ENCODE results near the gene SKI.

SKI gene

DNA sequence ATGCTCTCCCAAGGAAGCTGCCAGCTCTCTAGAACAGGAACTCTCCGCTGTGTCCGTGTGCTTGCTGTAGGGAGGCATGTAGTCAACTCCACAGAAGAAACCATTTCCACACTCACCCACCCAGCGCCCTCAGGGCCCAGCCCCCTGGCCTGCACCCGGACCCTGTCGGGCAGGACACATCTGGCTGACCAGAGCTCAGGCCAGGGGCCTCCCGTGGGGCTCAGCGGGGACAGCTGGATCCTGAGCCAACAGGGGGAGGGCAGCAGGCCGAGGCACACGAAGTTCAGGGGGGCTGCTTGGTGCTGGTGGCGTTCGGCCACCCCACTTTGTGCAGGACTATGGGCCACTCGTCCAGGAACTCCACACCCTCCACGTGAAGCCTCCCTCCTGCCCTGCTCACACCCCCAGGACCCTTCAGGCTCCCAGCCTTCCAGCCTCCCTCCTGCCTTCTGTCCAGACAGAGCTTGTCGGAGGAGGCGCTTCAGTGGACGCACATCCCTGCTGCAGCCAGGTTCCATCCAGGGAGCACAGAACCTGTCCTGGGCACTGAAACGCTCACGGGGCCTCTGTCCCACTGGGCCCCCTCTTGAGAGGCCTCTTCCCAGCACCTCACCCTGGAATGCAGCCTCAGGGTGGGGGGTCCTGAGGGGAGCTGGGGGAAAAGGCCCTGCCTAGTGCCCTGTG is 18.6 kb upstream of the SKI start:
- TF ChIP-seq GATA2 (IDR thresholded peaks at IDR 0.05; ENCODE audit: low read depth, low read length) (no peak), GATA3 (IDR thresholded peaks at IDR 0.05; ENCODE audit: low read depth, low read length) (no peak)

DNA sequence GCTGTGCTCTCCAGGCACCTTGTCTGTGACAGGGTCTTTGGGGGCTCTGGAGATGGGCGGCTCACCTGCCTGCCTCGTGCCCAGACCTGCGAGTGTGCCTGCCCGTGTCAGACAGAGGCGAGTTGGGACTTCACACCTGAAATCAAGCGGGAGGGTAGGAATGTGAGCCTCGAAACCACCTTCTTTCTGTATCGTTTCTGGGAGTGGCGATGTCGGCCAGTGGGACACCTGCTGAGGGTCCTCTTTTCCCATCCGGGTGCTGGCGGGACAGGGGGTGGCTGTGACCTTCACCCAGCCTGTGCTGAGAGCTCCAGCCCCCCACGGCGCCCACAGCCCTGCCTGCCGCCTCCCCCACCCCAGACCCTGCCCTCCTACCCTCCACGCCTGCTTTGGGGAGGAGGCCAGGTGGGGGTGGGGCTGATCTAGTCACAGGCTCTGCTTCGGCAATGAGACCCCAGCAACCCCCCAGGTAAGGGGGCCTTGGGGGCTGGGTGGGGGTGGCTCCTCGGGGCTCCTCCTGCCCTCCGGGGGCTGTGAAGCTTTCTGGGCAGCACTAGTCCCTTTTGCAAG is 17.9 kb upstream of the SKI start:
- TF ChIP-seq GATA2 (IDR thresholded peaks at IDR 0.05; ENCODE audit: low read depth, low read length) = no peak
- TF ChIP-seq GATA3 (IDR thresholded peaks at IDR 0.05; ENCODE audit: low read depth, low read length) = no peak

DNA sequence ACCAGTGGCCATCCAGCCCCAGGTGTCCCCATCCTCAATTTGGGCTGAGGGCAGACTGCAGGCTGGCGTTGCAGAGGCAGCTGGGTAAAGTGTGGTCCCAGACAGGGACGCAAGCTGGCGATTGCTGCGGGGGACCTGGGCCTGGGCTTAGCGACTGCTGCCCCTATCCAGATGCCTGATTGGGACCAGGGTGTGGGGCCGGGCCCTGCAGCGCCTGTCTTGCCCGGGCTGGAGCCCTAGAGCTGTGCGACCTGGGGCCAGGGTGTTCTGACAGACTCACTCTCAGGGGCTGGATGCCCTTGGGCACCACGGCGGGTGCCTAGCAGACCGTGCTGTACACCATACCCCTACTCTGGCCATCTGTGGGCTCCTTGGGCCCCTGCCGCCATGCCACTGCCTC is 17.3 kb upstream of the SKI start:
- no peak for TF ChIP-seq GATA3 (IDR thresholded peaks at IDR 0.05; ENCODE audit: low read depth, low read length)
- no peak for TF ChIP-seq GATA2 (IDR thresholded peaks at IDR 0.05; ENCODE audit: low read depth, low read length)

DNA sequence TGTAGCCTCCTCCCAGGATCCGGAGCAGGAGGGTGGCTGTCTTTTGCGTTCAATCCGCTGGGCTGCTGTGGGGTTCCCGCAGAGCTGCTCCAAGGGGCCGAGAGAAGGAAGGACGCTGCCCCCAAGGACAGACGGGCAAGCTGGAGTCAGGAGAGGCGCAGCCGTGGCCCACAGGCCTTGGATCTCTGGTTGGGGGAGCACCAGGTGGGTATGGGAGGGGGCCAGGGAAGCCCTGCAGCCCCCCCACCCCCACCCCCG is 15.9 kb upstream of the SKI start:
- TF ChIP-seq GATA3 (IDR thresholded peaks at IDR 0.05; ENCODE audit: low read depth, low read length) (no peak), GATA2 (IDR thresholded peaks at IDR 0.05; ENCODE audit: low read depth, low read length) (no peak)

DNA sequence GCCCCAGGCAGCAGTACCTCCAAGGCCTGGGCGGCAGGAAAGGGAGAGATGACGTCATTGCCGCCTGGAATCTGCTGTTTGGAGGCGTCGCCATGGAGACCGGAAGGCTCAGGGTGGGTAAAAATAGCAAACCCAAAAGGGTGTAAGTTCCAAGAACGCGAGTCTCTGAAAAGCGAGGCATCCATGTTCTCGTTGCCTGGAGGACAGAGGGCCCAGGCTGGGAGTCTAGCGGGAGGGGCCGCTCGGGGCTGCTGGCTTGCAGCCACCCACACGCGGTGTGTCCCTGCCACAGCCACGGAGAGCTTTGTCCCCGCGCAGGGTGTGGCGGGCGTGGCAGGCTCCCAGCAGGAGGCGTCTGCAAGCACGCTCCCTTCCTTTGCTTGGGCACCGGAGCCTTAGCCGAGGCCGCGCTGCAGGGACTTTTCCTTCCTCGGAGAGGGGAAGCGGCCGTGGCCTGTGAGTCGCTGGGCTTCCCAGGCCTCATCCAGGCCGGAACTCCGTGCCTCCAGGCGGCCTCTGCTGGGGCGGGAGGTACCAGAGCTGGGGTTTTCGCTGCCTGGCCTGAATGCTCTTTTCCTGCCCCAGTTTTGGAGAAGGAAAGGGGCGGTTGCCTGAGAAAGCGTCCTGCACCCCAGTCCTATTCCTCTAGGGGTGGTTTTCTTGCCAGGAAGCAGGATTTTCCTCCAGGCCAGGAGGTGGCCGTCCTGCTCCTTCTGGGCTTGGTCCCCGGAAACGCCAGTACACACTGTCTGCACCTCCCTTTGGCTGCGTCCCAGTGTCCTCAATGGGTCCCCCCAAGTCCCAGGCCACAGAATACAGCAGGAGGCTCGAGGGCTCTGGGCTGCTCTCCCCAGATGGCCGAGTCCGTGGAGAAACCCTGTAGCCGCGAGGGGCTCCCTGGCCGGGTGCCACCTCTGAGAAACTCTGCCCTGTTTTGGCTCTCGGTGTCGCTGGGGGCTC is 15.3 kb upstream of the SKI start:
- TF ChIP-seq GATA2 (IDR thresholded peaks at IDR 0.05; ENCODE audit: low read depth, low read length) = no peak
- TF ChIP-seq GATA3 (IDR thresholded peaks at IDR 0.05; ENCODE audit: low read depth, low read length) = no peak

DNA sequence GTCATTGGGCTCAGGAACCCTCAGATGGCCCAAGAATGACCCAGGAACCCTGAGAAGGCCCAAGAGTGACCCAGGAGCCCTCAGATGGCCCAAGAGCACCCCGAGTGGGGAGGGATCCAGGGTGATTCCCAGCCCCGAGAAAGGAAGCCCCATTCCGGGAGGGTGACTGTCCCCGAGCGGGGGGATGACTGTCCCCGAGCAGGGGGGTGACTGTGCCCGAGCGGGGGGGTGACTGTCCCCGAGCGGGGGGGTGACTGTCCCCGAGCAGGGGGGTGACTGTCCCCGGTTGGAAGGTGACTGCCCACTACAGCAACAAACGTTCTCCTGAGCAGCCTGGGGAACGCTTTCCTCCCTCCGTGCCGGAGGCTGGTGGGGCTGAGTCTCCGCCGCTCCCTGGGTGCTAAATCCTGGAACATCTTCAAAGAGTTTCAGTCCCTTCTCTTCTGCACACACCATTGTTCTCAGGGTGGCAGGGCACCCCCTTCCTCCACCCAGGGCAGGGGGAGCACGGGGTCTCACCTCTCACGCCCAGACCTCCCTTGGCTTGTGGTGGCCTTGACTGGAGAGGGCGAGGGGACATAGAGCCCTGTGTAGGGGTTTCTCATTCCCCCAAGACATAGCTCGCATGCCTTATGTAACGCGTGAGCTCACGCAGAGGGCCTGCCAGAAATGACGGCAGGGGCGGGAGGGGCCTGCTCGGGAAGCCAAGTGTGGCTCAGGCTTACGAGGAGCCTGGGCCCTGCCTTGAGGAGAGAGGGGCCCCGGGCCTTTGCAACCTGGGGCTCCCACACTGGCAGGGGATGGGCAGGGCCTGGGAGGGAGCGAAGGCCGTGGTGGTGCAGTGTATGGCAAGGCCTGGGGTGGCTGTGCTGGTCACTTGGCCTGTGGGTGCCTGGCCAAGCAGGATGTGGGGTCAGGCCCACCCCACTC is 14.3 kb upstream of the SKI start:
- TF ChIP-seq GATA2 (IDR thresholded peaks at IDR 0.05; ENCODE audit: low read depth, low read length) = no peak
- TF ChIP-seq GATA3 (IDR thresholded peaks at IDR 0.05; ENCODE audit: low read depth, low read length) = no peak

DNA sequence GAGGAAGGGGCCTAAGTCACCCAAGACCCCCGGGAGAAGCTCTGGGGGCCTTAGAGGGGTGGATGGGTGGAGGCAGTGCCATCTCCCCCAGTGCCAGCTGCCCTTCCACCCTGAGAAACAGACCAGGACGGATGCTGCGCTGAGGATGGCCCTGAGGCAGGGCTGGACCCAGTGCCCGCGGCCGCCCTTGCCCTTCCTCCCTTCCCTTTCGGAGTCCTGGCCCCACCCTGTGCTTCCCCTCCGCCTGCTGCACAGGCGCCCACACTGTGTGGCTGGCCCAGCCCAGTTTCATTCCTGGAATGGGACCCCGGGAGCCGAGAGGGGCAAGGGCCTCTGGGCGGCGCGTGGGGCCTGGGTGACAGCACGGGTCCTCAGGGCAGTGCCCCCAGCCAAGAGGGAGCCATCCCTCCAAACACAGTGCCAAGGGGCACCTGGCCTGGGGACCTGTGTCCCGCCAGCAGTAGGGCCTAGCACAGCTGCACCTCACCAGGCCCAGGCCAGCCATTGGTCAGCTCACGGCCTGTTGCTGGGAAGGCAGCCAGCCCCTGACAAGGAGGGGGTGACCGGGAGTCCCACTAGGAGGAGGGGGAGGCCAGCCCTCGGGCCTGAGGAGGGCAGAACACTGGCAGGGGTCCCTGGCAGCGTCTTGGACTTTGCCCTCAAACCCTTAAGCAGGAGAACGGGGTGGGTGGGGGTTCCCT is 13.4 kb upstream of the SKI start:
- TF ChIP-seq GATA3 (IDR thresholded peaks at IDR 0.05; ENCODE audit: low read depth, low read length) (no peak), GATA2 (IDR thresholded peaks at IDR 0.05; ENCODE audit: low read depth, low read length) (no peak)

DNA sequence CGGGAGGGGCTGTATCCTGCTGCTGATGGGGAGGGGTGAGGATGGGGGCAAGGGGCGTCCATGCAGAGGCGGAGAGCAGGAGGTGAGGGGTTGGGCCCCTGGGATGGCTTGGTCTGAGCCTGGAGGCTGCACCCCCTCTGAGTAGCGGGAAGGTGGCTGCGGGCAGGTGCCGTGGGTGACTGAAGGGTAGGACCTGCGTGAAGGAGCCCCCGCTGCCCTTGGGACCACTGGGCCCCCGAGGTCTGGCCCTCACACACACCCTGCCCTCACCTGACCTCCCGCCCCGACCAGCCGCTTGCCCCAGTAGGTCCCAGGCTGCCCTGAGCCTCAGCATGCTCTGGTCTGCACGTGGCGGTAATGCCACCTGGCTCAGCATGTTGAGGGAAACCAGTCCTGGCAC is 12.8 kb upstream of the SKI start:
- TF ChIP-seq GATA2 (IDR thresholded peaks at IDR 0.05; ENCODE audit: low read depth, low read length) (no peak), GATA3 (IDR thresholded peaks at IDR 0.05; ENCODE audit: low read depth, low read length) (no peak)

DNA sequence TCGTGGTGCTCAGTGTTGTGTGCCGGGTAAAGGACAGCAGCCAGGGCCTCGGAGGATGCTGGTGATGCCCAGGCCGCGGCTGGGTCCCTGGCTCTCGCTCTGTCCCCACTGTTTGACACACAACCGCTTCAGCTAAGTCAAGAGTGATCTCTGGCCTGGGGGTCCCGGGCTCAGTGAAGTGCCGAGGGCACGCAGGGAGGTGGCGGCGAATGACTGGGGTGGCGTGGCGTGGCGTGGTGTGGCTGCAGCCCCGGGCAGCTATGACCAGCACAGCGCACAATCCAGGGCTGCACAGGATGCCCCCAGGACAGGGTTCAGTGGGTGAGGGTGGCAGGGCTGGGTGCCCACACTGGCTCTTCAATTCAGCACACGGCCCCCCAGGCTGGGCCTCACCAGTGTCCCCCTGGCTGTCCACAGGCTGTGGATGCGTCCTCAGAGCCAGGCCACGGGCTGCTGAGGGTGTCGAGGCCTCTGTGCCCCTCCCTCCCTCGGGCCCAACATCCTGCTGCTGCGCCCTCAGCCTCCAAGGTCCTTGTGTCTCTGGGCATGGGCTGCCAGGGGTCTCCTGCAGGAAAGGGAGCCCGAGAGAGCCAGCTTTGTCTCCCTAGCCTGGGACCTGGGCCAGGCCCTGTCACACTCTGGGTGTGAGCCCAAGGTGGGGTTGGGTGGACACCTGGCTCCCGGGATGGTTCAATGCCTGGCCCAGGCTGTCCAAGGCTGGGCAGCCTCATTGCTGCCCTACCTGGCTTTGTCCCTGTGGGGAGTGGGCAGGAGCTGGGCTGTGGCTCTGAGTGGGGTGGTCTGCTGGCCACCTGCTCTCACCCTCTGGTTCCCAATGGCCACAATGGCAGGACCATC is 12.0 kb upstream of the SKI start:
- TF ChIP-seq GATA3 (IDR thresholded peaks at IDR 0.05; ENCODE audit: low read depth, low read length) (no peak), GATA2 (IDR thresholded peaks at IDR 0.05; ENCODE audit: low read depth, low read length) (no peak)

DNA sequence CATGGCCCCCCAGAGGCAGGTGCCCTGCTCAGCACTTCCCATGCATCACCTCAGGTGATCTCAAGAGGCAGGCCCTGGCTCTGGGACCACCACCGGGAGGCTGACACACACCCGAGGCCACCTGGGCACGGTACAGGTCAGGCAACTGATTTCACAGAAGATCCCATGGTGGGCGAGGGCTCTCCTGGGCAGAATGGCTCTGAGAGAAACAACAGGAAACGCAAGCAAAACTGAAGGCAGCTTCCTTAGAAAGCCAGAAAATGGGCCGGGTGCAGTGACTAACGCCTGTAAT is 11.4 kb upstream of the SKI start:
- TF ChIP-seq GATA2 (IDR thresholded peaks at IDR 0.05; ENCODE audit: low read depth, low read length) (no peak), GATA3 (IDR thresholded peaks at IDR 0.05; ENCODE audit: low read depth, low read length) (no peak)

DNA sequence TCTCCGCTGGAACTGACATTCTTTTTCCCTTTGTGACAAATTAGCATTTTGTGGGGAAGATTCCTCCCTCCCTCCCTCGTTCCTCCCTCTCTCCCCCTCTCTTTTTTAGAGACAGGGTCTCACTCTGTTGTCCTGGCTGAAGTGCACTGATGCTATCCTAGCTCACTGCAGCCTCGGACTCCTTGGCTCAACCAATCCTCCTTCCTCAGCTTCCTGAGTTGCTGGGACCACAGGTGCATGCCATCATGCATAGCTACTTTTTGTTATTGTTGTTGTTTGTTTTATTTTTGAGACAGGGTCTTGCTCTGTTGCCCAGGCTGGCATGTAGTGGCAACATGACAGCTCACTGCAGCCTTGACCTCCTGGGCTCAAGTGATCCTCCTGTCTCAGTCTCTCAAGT is 6.8 kb upstream of the SKI start:
- TF ChIP-seq GATA3 (IDR thresholded peaks at IDR 0.05; ENCODE audit: low read depth, low read length) (no peak), GATA2 (IDR thresholded peaks at IDR 0.05; ENCODE audit: low read depth, low read length) (no peak)

DNA sequence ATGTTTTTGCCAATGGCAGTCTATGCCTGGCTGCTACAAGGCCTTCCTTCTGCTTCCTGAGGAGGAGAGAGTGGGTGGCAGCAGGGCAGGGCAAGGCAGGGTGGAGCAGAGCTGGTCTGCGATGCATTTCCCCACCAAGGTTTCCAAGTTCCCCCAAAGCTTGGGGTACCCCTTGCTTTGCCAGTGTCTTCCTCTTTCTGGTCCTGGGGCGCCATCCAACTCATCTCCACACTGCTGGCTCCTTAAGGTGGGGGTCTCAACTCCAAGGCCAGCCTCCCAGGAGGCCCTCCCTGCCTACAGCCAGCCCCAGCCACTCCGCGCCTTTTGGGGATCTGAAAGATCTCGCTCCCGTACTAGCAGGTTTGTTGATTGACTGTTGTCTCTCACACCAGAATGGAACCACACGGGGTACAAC is 3.9 kb upstream of the SKI start:
- no peak for TF ChIP-seq GATA3 (IDR thresholded peaks at IDR 0.05; ENCODE audit: low read depth, low read length)
- TF ChIP-seq GATA2 (IDR thresholded peaks at IDR 0.05; ENCODE audit: low read depth, low read length) = no peak

Measured in SH-SY5Y (cell line).